ENCODE data around the gene C20orf204.
A peak's percentile ranks its signal among the peaks of the same experiment; 100 is the strongest.

Gene C20orf204

GRCh38 chr20:64056889-64057627 lies 21.1 kb downstream of the C20orf204 start:
- DNase-seq = no peak

GRCh38 chr20:64057628-64058498 lies 21.9 kb downstream of the C20orf204 start:
- DNase-seq = no peak

GRCh38 chr20:64058536-64058935 lies 22.6 kb downstream of the C20orf204 start:
- DNase-seq = no peak

- no peak for DNase-seq
Observed at GRCh38 chr20:64062276-64062595, 26.3 kb downstream of the C20orf204 start.

GRCh38 chr20:64062596-64063388 lies 26.8 kb downstream of the C20orf204 start, which contains the start of gene TCEA2:
Gene TCEA2, plus strand, starts transcription at chr20:64063198. Its CDS starts 115 bp downstream, at chr20:64063313.
- peak; percentile 93 to 95 for DNase-seq

- DNase-seq = peak in 1 of 2 donors; percentile 15
Observed at GRCh38 chr20:64063389-64064144, 27.6 kb downstream of the C20orf204 start.

- DNase-seq = no peak
Observed at GRCh38 chr20:64064145-64064698, 28.2 kb downstream of the C20orf204 start.

GRCh38 chr20:64065062-64065973 lies 29.3 kb downstream of the C20orf204 start:
- no peak for DNase-seq

- DNase-seq = no peak
Observed at GRCh38 chr20:64065974-64066343, 30.0 kb downstream of the C20orf204 start.

GRCh38 chr20:64067005-64067632 lies 31.1 kb downstream of the C20orf204 start:
- DNase-seq = no peak

GRCh38 chr20:64067733-64068307 lies 31.8 kb downstream of the C20orf204 start:
- no peak for DNase-seq

GRCh38 chr20:64068386-64069208 lies 32.6 kb downstream of the C20orf204 start:
- no peak for DNase-seq

- no peak for DNase-seq
Observed at GRCh38 chr20:64069209-64069613, 33.2 kb downstream of the C20orf204 start.

GRCh38 chr20:64069614-64070243 lies 33.7 kb downstream of the C20orf204 start:
- no peak for DNase-seq

GRCh38 chr20:64070244-64070993 lies 34.4 kb downstream of the C20orf204 start:
- no peak for DNase-seq

- no peak for DNase-seq
Observed at GRCh38 chr20:64071341-64072332, 35.7 kb downstream of the C20orf204 start.
